Hematopoietic multipotent progenitor cell treated with erythropoietin and hydrocortisone succinate and interleukin-3 and kit ligand, for 17 days (in vitro differentiated cells): ENCODE data around the gene PRKCQ.
"Not testable (repeated sequence)": the region's sequence is repeated elsewhere in the genome, so short reads cannot be mapped to it uniquely, and the experiment has no call there.

Source experiments
- DNase-seq: peaks from one replicate; pipeline ENCODE4 v3.0.0-alpha.2; 2015; ENCODE audit warnings: low spot score

The PRKCQ gene

GRCh38 chr10:6491841-6492609 is 88.1 kb downstream of the PRKCQ start:
- DNase-seq = no peak

GRCh38 chr10:6490614-6491013 is 89.5 kb downstream of the PRKCQ start:
- DNase-seq = no peak

- DNase-seq = no peak
Observed at GRCh38 chr10:6487920-6488319, 92.2 kb downstream of the PRKCQ start.

GRCh38 chr10:6486309-6486708 is 93.8 kb downstream of the PRKCQ start:
- DNase-seq = no peak

- no peak for DNase-seq
Observed at GRCh38 chr10:6482737-6483357, 97.2 kb downstream of the PRKCQ start.

GRCh38 chr10:6478722-6479121 is 101.4 kb downstream of the PRKCQ start:
- DNase-seq = no peak

GRCh38 chr10:6476989-6477388 is 103.1 kb downstream of the PRKCQ start:
- DNase-seq = no peak

- DNase-seq = no peak
Observed at GRCh38 chr10:6474871-6475270, 105.2 kb downstream of the PRKCQ start.

GRCh38 chr10:6473901-6474370 is 106.1 kb downstream of the PRKCQ start:
- DNase-seq = peak; percentile 52

GRCh38 chr10:6473430-6473829 is 106.6 kb downstream of the PRKCQ start:
- DNase-seq = peak; percentile 54

- DNase-seq = not testable (repeated sequence)
Observed at GRCh38 chr10:6472710-6473005, 107.4 kb downstream of the PRKCQ start.

GRCh38 chr10:6470894-6471618 is 109.0 kb downstream of the PRKCQ start:
- no peak for DNase-seq

GRCh38 chr10:6469661-6470060 is 110.4 kb downstream of the PRKCQ start:
- DNase-seq = no peak

- no peak for DNase-seq
Observed at GRCh38 chr10:6465854-6466601, 114.0 kb downstream of the PRKCQ start.

- DNase-seq = no peak
Observed at GRCh38 chr10:6465437-6465836, 114.6 kb downstream of the PRKCQ start.

GRCh38 chr10:6464862-6465430 is 115.1 kb downstream of the PRKCQ start:
- peak; percentile 55 for DNase-seq

- DNase-seq = no peak
Observed at GRCh38 chr10:6463366-6463765, 116.7 kb downstream of the PRKCQ start.

- no peak for DNase-seq
Observed at GRCh38 chr10:6461961-6462360, 118.1 kb downstream of the PRKCQ start.

GRCh38 chr10:6460861-6461409 is 119.1 kb downstream of the PRKCQ start:
- no peak for DNase-seq

- DNase-seq = no peak
Observed at GRCh38 chr10:6458814-6459213, 121.3 kb downstream of the PRKCQ start.

GRCh38 chr10:6457376-6457775 is 122.7 kb downstream of the PRKCQ start:
- DNase-seq = no peak

- no peak for DNase-seq
Observed at GRCh38 chr10:6456067-6456466, 124.0 kb downstream of the PRKCQ start.
